GM20000 (cell line): ENCODE measurements around the gene MAP3K5.

Experiments used
- DNase-seq: peaks from one replicate; pipeline ENCODE4 v3.0.0; 2012; ENCODE audit warnings: low spot score
- CTCF ChIP-seq: IDR thresholded peaks from 2 replicates; pipeline ENCODE4 v1.5.1; 2012; ENCODE audit warnings: mild to moderate bottlenecking, control low read depth; ENCODE audit errors: extremely low read depth, missing control alignments

MAP3K5 gene

GRCh38 chr6:136611746-136612145 is 180.5 kb downstream of the MAP3K5 start:
- TF ChIP-seq CTCF = no peak
- DNase-seq = no peak

- no peak for DNase-seq
- no peak for TF ChIP-seq CTCF
Measured at GRCh38 chr6:136611133-136611532, 181.1 kb downstream of the MAP3K5 start.

- no peak for DNase-seq
- TF ChIP-seq CTCF = no peak
Measured at GRCh38 chr6:136609873-136610706, 182.2 kb downstream of the MAP3K5 start.

GRCh38 chr6:136608991-136609390 is 183.3 kb downstream of the MAP3K5 start:
- TF ChIP-seq CTCF = no peak
- DNase-seq = no peak

GRCh38 chr6:136607932-136608772 is 184.1 kb downstream of the MAP3K5 start:
- peak; percentile 79 for TF ChIP-seq CTCF

GRCh38 chr6:136607204-136607931 is 184.9 kb downstream of the MAP3K5 start:
- no peak for TF ChIP-seq CTCF

More at GRCh38 chr6:136607932-136608772, 184.1 kb downstream of the MAP3K5 start:
- DNase-seq = peak; percentile 63

More at GRCh38 chr6:136607204-136607931, 184.9 kb downstream of the MAP3K5 start:
- DNase-seq = no peak
